Stomach (tissue), 9 donors: ENCODE measurements around the gene ARHGAP21. TPM values are rescaled to one million over a fixed set of nuclear protein-coding genes. Genes with fewer than 3 reads are reported as not detected.
"Not testable (repeated sequence)": the region's sequence is repeated elsewhere in the genome, so short reads cannot be mapped to it uniquely, and the experiment has no call there.

Source experiments
- DNase-seq, 2 donors: peaks; one replicate each; pipeline versions ENCODE4 v3.0.0 to v3.0.0-alpha.2; 2013 to 2019
- H3K27ac ChIP-seq, 5 donors: fragments of 200-600 bp in 4 of 5; sonication (generic) in 4 of 5; one replicate each; pipeline ENCODE4 v1.5.1; 2013 to 2019; ENCODE audit warnings: mild to moderate bottlenecking in 1 of 5, moderate library complexity in 1 of 5
- H3K27me3 ChIP-seq, 3 donors: fragments of 200-600 bp; sonication (generic); one replicate each; pipeline ENCODE4 v1.5.1; 2017 to 2019; ENCODE audit warnings: mixed run types in 1 of 3
- H3K36me3 ChIP-seq, 4 donors: fragments of 200-600 bp; sonication (generic); 1 replicate in 3 of 4; 2 replicates in 1 of 4; pipeline ENCODE4 v1.5.1; 2016 to 2019
- H3K4me1 ChIP-seq, 4 donors: fragments of 200-600 bp; sonication (generic); one replicate each; pipeline ENCODE4 v1.5.1; 2016 to 2019
- H3K4me3 ChIP-seq, 4 donors: fragments of 200-600 bp; sonication (generic) in 3 of 4; one replicate each; pipeline ENCODE4 v1.5.1; 2016 to 2019; ENCODE audit warnings: mild to moderate bottlenecking in 1 of 4
- H3K9me3 ChIP-seq, 4 donors: fragments of 200-600 bp; sonication (generic); one replicate each; pipeline ENCODE4 v1.5.1; 2016 to 2019
- CTCF ChIP-seq, 7 experiments: fragments of 450-650 bp in 4 of 7; fragments of 200-600 bp in 3 of 7; sonication (generic) in 3 of 7; IDR thresholded peaks; one replicate each; pipeline ENCODE4 v1.5.1; 2016 to 2019; ENCODE audit warnings: antibody characterized with exemption in 7 of 7, control low read depth in 2 of 7, mild to moderate bottlenecking in 1 of 7
- EP300 ChIP-seq: sonication (generic); formaldehyde crosslinking; IDR thresholded peaks from one replicate; pipeline ENCODE4 v1.6.1; 2017; ENCODE audit warnings: antibody characterized with exemption
- POLR2A ChIP-seq, 4 donors: fragments of 450-650 bp; IDR thresholded peaks; one replicate each; pipeline ENCODE4 v1.6.1; 2016; ENCODE audit warnings: antibody characterized with exemption in 4 of 4, control low read depth in 2 of 4, mild to moderate bottlenecking in 1 of 4, moderate library complexity in 1 of 4
- POLR2AphosphoS5 ChIP-seq, 3 donors: sonication (generic); formaldehyde crosslinking; IDR thresholded peaks; one replicate each; pipeline ENCODE4 v1.6.1; 2016; ENCODE audit warnings: antibody characterized with exemption in 3 of 3
- WGBS, 5 donors: extraction: QIAGEN DNeasy Blood & Tissue Kit in 3 of 5; methylation state at CpG; one replicate each; pipeline versions ENCODE4 v1.1.5 to v1.1.7; 2013 to 2018; 5-methylcytosine and 5-hydroxymethylcytosine counted together
- intact Hi-C: fragments of 100-400 bp; cut with DNase I; formaldehyde crosslinking; loops from one replicate; pipeline ENCODE4 v1.15.1; 2023; ENCODE audit warnings: low total_unique reads
- polyA plus RNA-seq, 3 donors: library from polyadenylated mRNA; stranded (reverse); fragments of 200-250 nt; gene quantifications; one replicate each; pipeline ENCODE4 v1.2.3, GENCODE V29; 2013
- total RNA-seq, 5 donors: library from RNA; depleted of rRNA; stranded (reverse); fragments of >200 nt; gene quantifications; one replicate each; pipeline versions ENCODE4 v1.1.0 to v1.2.3, GENCODE V29; 2014 to 2016
- donor health status: healthy with polysubstance abuse.
- donor health status: Bipolar disorder and iron deficiency.
- donor health status: healthy.

ARHGAP21 gene
- total and polyA plus RNA-seq, 8 donors, result 12.7 to 166 (median 52.8) TPM

GRCh38 chr10:24669285-24669852 lies 54.3 kb downstream of the ARHGAP21 start:
- no peak for TF ChIP-seq POLR2A (IDR thresholded peaks at IDR 0.05)
- no peak for TF ChIP-seq EP300
- TF ChIP-seq CTCF (IDR thresholded peaks at IDR 0.05), result no peak
- TF ChIP-seq POLR2AphosphoS5 (IDR thresholded peaks at IDR 0.05), result no peak
- no peak overlapping the region for H3K27ac ChIP-seq
- H3K4me1 ChIP-seq, result peaks cover 5 to 16% (median 9%) of the 10 kb centered on the region in 4 donors
- WGBS, 5 donors, result 83 to 88% (median 85%) methylated on average over 6 of the region's 6 CpGs
- no peak for DNase-seq
- no peak overlapping the region for H3K4me3 ChIP-seq
- intact Hi-C loops, result no loop called here
- H3K36me3 ChIP-seq, result peaks cover 3 to 18% (median 8%) of the 10 kb centered on the region in 4 donors
- H3K9me3 ChIP-seq, result no peaks in the 10 kb centered on the region
- no peaks in the 10 kb centered on the region for H3K27me3 ChIP-seq

GRCh38 chr10:24668247-24668646 lies 55.4 kb downstream of the ARHGAP21 start:
- H3K36me3 ChIP-seq, result peaks cover 12 to 25% (median 17%) of the 10 kb centered on the region in 4 donors
- TF ChIP-seq CTCF (IDR thresholded peaks at IDR 0.05) (no peak), EP300 (no peak), POLR2AphosphoS5 (IDR thresholded peaks at IDR 0.05) (no peak), POLR2A (IDR thresholded peaks at IDR 0.05) (no peak)
- no peak overlapping the region for H3K27ac ChIP-seq
- intact Hi-C loops, result no loop called here
- H3K4me1 ChIP-seq, result peaks cover 0 to 14% (median 9%) of the 10 kb centered on the region in 4 donors
- 94 to 97% (median 94%) methylated on average over 7 of the region's 7 CpGs for WGBS, 5 donors
- no peak overlapping the region for H3K4me3 ChIP-seq
- H3K9me3 ChIP-seq, result no peaks in the 10 kb centered on the region
- H3K27me3 ChIP-seq, result no peaks in the 10 kb centered on the region
- DNase-seq, result no peak

- TF ChIP-seq EP300 (no peak), CTCF (IDR thresholded peaks at IDR 0.05) (no peak), POLR2A (IDR thresholded peaks at IDR 0.05) (no peak), POLR2AphosphoS5 (IDR thresholded peaks at IDR 0.05) (no peak)
- intact Hi-C loops, result no loop called here
- WGBS, 5 donors, result 71 to 80% (median 77%) methylated on average over 1 of the region's 1 CpG
- Histone ChIP-seq H3K27ac (no peak overlapping the region), H3K27me3 (no peaks in the 10 kb centered on the region), H3K9me3 (no peaks in the 10 kb centered on the region), H3K4me3 (no peak overlapping the region), H3K36me3 (peaks cover 12 to 25% (median 17%) of the 10 kb centered on the region in 4 donors), H3K4me1 (no peaks in the 10 kb centered on the region)
- no peak for DNase-seq
Observed at GRCh38 chr10:24664991-24665390, 58.7 kb downstream of the ARHGAP21 start.

- intact Hi-C loops, result no loop called here
- H3K27ac ChIP-seq, result no peak overlapping the region
- DNase-seq, result no peak
- TF ChIP-seq POLR2A (IDR thresholded peaks at IDR 0.05), result no peak
- no peak for TF ChIP-seq POLR2AphosphoS5 (IDR thresholded peaks at IDR 0.05)
- TF ChIP-seq CTCF (IDR thresholded peaks at IDR 0.05), result no peak
- TF ChIP-seq EP300, result no peak
- H3K27me3 ChIP-seq, result no peaks in the 10 kb centered on the region
- H3K9me3 ChIP-seq, result no peaks in the 10 kb centered on the region
- 55 to 72% (median 67%) methylated on average over 2 of the region's 2 CpGs for WGBS, 5 donors
- no peak overlapping the region for H3K4me3 ChIP-seq
- no peaks in the 10 kb centered on the region for H3K4me1 ChIP-seq
- H3K36me3 ChIP-seq, result peaks cover 9 to 27% (median 20%) of the 10 kb centered on the region in 4 donors
Observed at GRCh38 chr10:24661376-24661775, 62.3 kb downstream of the ARHGAP21 start.

- H3K27me3 ChIP-seq, DNase-seq, H3K4me1 ChIP-seq, H3K4me3 ChIP-seq, intact Hi-C loops, H3K9me3 ChIP-seq, H3K27ac ChIP-seq: not testable (repeated sequence)
- 97 to 98% (median 98%) methylated on average over 4 of the region's 4 CpGs for WGBS, 5 donors
- peaks cover 0 to 17% (median 9%) of the 10 kb centered on the region in 4 donors for H3K36me3 ChIP-seq
Observed at GRCh38 chr10:24658319-24658718, 65.4 kb downstream of the ARHGAP21 start.

- H3K36me3 ChIP-seq, result peaks cover 0 to 17% (median 9%) of the 10 kb centered on the region in 4 donors
Observed at GRCh38 chr10:24656326-24656725, 67.4 kb downstream of the ARHGAP21 start.

More at GRCh38 chr10:24656326-24656725, 67.4 kb downstream of the ARHGAP21 start:
- H3K4me3 ChIP-seq, intact Hi-C loops, H3K27me3 ChIP-seq, H3K27ac ChIP-seq, DNase-seq, H3K4me1 ChIP-seq, H3K9me3 ChIP-seq: not testable (repeated sequence)
- 94% methylated on average over 15 of the region's 33 CpGs; no CpG with 5 or more reads in 4 of the 5 donors for WGBS, 5 donors
